ENCODE results near the gene PDE4D.

The PDE4D gene

GRCh38 chr5:59648949-59649921 is 244.3 kb downstream of the PDE4D start:
- DNase-seq: no peak

GRCh38 chr5:59648038-59648831 is 245.3 kb downstream of the PDE4D start:
- DNase-seq: no peak

GRCh38 chr5:59645380-59645779 is 248.1 kb downstream of the PDE4D start:
- DNase-seq: no peak

- DNase-seq: no peak
Observed at GRCh38 chr5:59640411-59640810, 253.1 kb downstream of the PDE4D start.

GRCh38 chr5:59637884-59638580 is 255.5 kb downstream of the PDE4D start:
- DNase-seq: no peak

- no peak for DNase-seq
Observed at GRCh38 chr5:59629561-59629960, 264.0 kb downstream of the PDE4D start.

GRCh38 chr5:59628062-59628828 is 265.3 kb downstream of the PDE4D start:
- DNase-seq: no peak

GRCh38 chr5:59624898-59625297 is 268.6 kb downstream of the PDE4D start:
- DNase-seq: no peak

GRCh38 chr5:59622848-59623247 is 270.7 kb downstream of the PDE4D start:
- DNase-seq: no peak

GRCh38 chr5:59621477-59621876 is 272.0 kb downstream of the PDE4D start:
- no peak for DNase-seq

GRCh38 chr5:59620535-59621212 is 272.9 kb downstream of the PDE4D start:
- DNase-seq: no peak

- DNase-seq: no peak
Observed at GRCh38 chr5:59618644-59619043, 274.9 kb downstream of the PDE4D start.

- no peak for DNase-seq
Observed at GRCh38 chr5:59617186-59617771, 276.2 kb downstream of the PDE4D start.

GRCh38 chr5:59616413-59616812 is 277.1 kb downstream of the PDE4D start:
- no peak for DNase-seq

- no peak for DNase-seq
Observed at GRCh38 chr5:59615272-59615671, 278.3 kb downstream of the PDE4D start.

GRCh38 chr5:59609501-59610265 is 283.8 kb downstream of the PDE4D start:
- DNase-seq: no peak

- no peak for DNase-seq
Observed at GRCh38 chr5:59608745-59609144, 284.8 kb downstream of the PDE4D start.

- DNase-seq: no peak
Observed at GRCh38 chr5:59607138-59607765, 286.3 kb downstream of the PDE4D start.

- DNase-seq: no peak
Observed at GRCh38 chr5:59605915-59606314, 287.6 kb downstream of the PDE4D start.

GRCh38 chr5:59604111-59604510 is 289.4 kb downstream of the PDE4D start:
- DNase-seq: no peak

Data from CD4-positive, alpha-beta T cell treated with Interleukin-4 for 4 hours (primary cell).